ENCODE data around the gene SLC25A30. TPM values are rescaled to one million over a fixed set of nuclear protein-coding genes. Genes with fewer than 3 reads are reported as not detected.

Gene SLC25A30
- total RNA-seq, 1 donor from 2014 or later = 31.4 TPM

GRCh38 chr13:45368571-45368970, 49.6 kb downstream of the SLC25A30 start:
- H3K27ac ChIP-seq = no peak overlapping the region
- ATAC-seq = no peak

DNA sequence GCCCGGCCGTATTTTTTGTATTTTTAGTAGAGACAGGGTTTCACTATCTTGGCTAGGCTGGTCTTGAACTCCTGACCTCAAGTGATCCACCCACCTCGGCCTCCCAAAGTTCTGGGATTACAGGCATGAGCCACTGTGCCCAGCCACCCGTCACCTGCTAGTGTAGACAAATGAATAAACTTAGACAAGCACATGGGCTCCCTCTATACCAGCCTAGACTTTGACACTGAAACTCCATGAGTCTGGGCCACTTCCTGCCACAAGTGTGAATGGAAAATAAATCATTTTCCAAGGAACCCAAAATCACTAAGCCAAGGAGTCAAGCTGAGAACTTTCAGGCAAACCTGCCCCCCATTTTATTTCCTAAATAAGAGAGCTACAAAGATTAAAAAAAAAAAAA, 50.2 kb downstream of the SLC25A30 start:
- Histone ChIP-seq H3K36me3 (peaks cover 5% of the 10 kb centered on the region), H3K4me1 (peaks cover 11% of the 10 kb centered on the region), H3K27ac (no peak overlapping the region), H3K27me3 (no peaks in the 10 kb centered on the region), H3K9me3 (no peaks in the 10 kb centered on the region), H3K4me3 (no peak overlapping the region)
- intact Hi-C loops (cut with DNase I) = no loop called here
- TF ChIP-seq CTCF (IDR thresholded peaks at IDR 0.05) = no peak
- DNase-seq (no peak), ATAC-seq (no peak)

More at GRCh38 chr13:45368571-45368970, 49.6 kb downstream of the SLC25A30 start:
- Histone ChIP-seq H3K4me1 (peaks cover 11% of the 10 kb centered on the region), H3K27me3 (no peaks in the 10 kb centered on the region), H3K36me3 (peaks cover 5% of the 10 kb centered on the region), H3K9me3 (no peaks in the 10 kb centered on the region), H3K4me3 (no peak overlapping the region)
- no peak for TF ChIP-seq CTCF (IDR thresholded peaks at IDR 0.05)
- DNase-seq = no peak
- intact Hi-C loops (cut with DNase I) = no loop called here

DNA sequence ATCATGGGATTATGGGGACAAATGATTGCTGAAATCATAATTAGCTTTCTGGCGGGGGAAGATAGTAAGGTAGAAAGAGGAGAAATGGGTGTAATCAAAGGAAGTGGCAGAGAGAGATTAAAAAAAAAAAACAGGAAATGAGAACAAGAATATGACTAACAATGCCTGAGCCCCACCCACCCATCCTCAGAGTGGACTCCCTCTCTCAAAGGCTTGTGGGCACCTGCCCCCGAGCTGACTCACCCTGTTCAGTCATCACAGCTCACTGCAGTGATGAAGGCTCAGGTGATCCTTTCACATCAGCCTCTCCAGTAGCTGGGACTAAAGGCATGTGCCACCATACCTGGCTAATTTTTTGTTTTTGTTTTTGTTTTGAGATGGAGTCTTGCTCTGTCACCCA, 50.8 kb downstream of the SLC25A30 start:
- intact Hi-C loops (cut with DNase I) = no loop called here
- Histone ChIP-seq H3K36me3 (peaks cover 5% of the 10 kb centered on the region), H3K27ac (no peak overlapping the region), H3K4me1 (peaks cover 11% of the 10 kb centered on the region), H3K27me3 (no peaks in the 10 kb centered on the region), H3K9me3 (no peaks in the 10 kb centered on the region), H3K4me3 (no peak overlapping the region)
- peak; percentile 82 for ATAC-seq
- peak; percentile 69 for DNase-seq
- TF ChIP-seq CTCF (IDR thresholded peaks at IDR 0.05) = no peak

DNA sequence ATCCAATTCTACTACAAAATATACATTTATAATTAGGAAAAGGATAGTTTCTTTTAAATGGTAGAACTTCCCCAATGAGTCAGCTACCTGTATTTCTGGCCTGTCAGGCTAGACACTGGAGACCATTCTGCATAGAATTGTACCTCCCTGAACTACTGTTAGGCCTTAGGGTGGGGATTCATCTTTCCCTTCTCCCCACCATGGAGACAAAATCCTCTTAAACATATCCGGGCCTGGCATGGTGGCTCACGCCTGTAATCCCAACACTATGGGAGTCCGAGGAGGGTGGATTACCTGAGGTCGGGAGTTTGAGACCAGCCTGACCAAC, 52.7 kb downstream of the SLC25A30 start:
- Histone ChIP-seq H3K4me3 (no peak overlapping the region), H3K9me3 (no peaks in the 10 kb centered on the region), H3K27me3 (no peaks in the 10 kb centered on the region), H3K27ac (no peak overlapping the region), H3K36me3 (peaks cover 7% of the 10 kb centered on the region), H3K4me1 (peaks cover 3% of the 10 kb centered on the region)
- DNase-seq = no peak
- ATAC-seq = no peak
- intact Hi-C loops (cut with DNase I) = no loop called here
- no peak for TF ChIP-seq CTCF (IDR thresholded peaks at IDR 0.05)

- intact Hi-C loops (cut with DNase I) = no loop called here
- Histone ChIP-seq H3K27me3 (no peaks in the 10 kb centered on the region), H3K36me3 (peaks cover 8% of the 10 kb centered on the region), H3K9me3 (no peaks in the 10 kb centered on the region), H3K27ac (no peak overlapping the region), H3K4me1 (peaks cover 3% of the 10 kb centered on the region), H3K4me3 (no peak overlapping the region)
- ATAC-seq (no peak), DNase-seq (no peak)
- TF ChIP-seq CTCF (IDR thresholded peaks at IDR 0.05) = no peak
Observed at GRCh38 chr13:45364876-45365557, 53.2 kb downstream of the SLC25A30 start.

- no peak overlapping the region for H3K4me3 ChIP-seq
- no peak overlapping the region for H3K27ac ChIP-seq
- no peaks in the 10 kb centered on the region for H3K9me3 ChIP-seq
- peak; percentile 11 for ATAC-seq
- H3K4me1 ChIP-seq = no peaks in the 10 kb centered on the region
- peaks cover 6% of the 10 kb centered on the region for H3K36me3 ChIP-seq
- no peak for TF ChIP-seq CTCF (IDR thresholded peaks at IDR 0.05)
- no peak for DNase-seq
- no peaks in the 10 kb centered on the region for H3K27me3 ChIP-seq
- intact Hi-C loops (cut with DNase I) = no loop called here
Observed at GRCh38 chr13:45362939-45363338, 55.2 kb downstream of the SLC25A30 start.

All from upper lobe of right lung (tissue), 1 donor.